HG02938 (cell line): ENCODE measurements around the gene GABRG3.

Experiments used
- ATAC-seq: cut with Tn5 transposase; IDR thresholded peaks from one replicate; pipeline ENCODE4 v1.9.1; 2021; ENCODE audit warnings: mild to moderate bottlenecking, moderate library complexity; ENCODE audit not compliant: unreplicated experiment

The GABRG3 gene

GRCh38 chr15:27550635-27551034 is 579.7 kb downstream of the GABRG3 start:
- ATAC-seq: no peak

GRCh38 chr15:27561816-27562215 is 590.8 kb downstream of the GABRG3 start:
- ATAC-seq: no peak

- ATAC-seq: no peak
Measured at GRCh38 chr15:27563765-27564370, 592.9 kb downstream of the GABRG3 start.

- ATAC-seq: no peak
Measured at GRCh38 chr15:27564656-27565055, 593.7 kb downstream of the GABRG3 start.

GRCh38 chr15:27570746-27571145 is 599.8 kb downstream of the GABRG3 start:
- no peak for ATAC-seq

- no peak for ATAC-seq
Measured at GRCh38 chr15:27573805-27574485, 603.0 kb downstream of the GABRG3 start.

- ATAC-seq: no peak
Measured at GRCh38 chr15:27574541-27575054, 603.6 kb downstream of the GABRG3 start.

GRCh38 chr15:27575521-27575920 is 604.5 kb downstream of the GABRG3 start:
- no peak for ATAC-seq

- ATAC-seq: no peak
Measured at GRCh38 chr15:27576576-27576975, 605.6 kb downstream of the GABRG3 start.

- no peak for ATAC-seq
Measured at GRCh38 chr15:27579738-27580137, 608.8 kb downstream of the GABRG3 start.

- ATAC-seq: no peak
Measured at GRCh38 chr15:27582726-27583410, 611.9 kb downstream of the GABRG3 start.

GRCh38 chr15:27583651-27584050 is 612.7 kb downstream of the GABRG3 start:
- ATAC-seq: no peak

- no peak for ATAC-seq
Measured at GRCh38 chr15:27585041-27585640, 614.2 kb downstream of the GABRG3 start.

- no peak for ATAC-seq
Measured at GRCh38 chr15:27587810-27588209, 616.8 kb downstream of the GABRG3 start.

- ATAC-seq: no peak
Measured at GRCh38 chr15:27589260-27589659, 618.3 kb downstream of the GABRG3 start.

GRCh38 chr15:27589782-27590181 is 618.8 kb downstream of the GABRG3 start:
- ATAC-seq: no peak
